ENCODE results near the gene MNAT1.
"Not testable (repeated sequence)": the region's sequence is repeated elsewhere in the genome, so short reads cannot be mapped to it uniquely, and the experiment has no call there.

Gene MNAT1

DNA sequence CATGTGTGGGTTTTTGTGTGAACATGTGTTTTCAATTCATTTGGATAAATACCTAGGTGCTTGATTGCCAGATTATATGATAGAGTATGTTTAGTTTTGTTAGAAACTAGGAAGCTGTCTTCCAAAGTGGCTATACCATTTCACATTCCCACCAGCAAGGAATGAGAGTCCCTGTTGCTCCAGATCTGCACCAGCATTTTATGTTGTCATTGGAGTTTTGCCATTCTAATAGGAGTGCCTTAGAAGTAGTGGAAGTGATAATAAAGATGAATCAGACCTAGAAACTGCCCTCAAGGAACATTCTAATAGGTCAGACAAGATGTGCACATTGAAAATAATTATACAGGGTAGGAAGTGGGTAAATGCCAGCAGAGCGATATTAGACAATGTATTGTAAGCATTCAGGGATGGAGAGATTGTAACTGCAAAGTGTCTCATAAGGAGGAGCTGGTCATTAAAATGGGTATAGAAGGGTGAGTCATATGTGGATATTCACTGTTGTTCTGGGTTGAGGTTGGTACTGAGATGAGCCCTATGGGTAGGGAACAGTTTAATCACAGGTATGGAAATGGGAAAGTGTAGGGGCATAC, 71.4 kb downstream of the MNAT1 start:
- no peak for DNase-seq (ENCODE audit: low read depth, low spot score)

DNA sequence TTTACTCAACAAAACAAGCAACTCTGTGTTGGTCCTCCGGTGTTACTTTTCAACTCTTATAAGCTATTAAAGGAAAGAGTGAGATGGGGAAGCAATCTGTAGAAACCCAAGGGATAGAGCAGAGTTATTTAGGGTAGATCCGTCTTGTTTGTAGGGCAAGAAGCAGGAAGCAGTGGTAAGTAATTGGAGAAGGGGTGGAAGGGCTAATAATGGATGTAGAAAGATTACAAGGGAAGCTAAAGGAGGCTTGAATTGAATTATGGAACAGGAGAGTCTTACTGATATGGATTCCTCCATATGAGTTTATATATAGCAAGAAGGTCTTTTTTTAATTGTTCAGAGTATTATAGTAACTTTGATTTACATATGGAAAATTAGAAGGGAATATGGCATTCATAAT, 72.7 kb downstream of the MNAT1 start:
- no peak for DNase-seq (ENCODE audit: low read depth, low spot score)

DNA sequence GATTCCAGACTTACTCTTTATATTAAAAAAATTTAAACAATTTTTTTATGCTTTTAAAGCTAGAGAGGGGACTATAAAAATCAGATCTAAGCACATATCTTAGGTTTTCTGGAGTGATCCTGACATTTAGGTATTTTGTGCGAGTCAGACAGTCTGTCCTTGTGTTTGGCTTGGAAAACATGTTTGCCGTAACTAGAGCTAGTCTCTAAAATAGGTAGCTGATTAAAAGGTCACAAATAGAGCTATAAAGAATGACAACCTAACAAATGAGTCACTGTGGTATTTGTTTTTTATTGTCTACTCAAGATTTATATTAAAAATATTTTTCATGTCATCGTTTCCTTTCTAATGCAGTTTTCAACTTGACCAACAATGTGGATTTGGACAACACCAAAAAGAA, 73.4 kb downstream of the MNAT1 start:
- no peak for DNase-seq (ENCODE audit: low read depth, low spot score)

DNA sequence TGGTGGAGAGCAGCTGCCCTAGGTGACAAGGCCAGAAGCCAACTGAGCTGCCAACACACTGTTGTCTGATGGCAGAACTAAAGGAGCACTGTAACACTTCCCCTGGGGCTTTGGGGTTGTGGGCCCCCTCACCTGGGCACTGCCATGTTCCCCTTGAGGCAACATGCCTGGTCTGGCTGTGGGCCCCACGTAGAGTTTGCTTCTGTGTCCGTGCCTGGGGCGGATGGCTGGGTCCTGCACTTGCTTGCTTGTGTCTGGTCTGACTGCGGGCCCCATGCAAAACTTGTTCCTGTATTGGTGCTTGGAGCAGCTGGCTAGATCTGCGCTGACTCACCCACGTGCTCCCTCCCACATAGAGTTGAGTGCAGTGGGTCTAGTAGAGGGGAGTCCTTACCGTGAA, 78.4 kb downstream of the MNAT1 start:
- DNase-seq (ENCODE audit: low read depth, low spot score), result no peak

DNA sequence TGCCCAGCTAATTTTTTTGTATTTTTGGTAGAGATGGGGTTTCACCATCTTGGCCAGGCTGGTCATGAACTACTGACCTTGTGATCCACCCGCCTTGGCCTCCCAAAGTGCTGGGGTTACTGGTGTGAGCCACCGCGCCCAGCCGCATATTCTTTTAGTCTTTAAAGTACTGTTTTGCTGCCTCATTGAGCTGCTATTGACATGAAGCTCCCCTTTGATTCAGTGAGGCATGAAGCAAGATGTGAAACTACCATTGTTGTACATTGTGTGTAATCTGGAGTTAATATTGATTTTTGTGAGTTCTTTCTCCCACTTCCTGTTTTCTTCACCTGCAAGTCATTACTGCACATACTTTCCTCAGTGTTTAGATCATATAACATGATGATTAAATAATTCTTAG, 80.8 kb downstream of the MNAT1 start:
- no peak for DNase-seq (ENCODE audit: low read depth, low spot score)

DNA sequence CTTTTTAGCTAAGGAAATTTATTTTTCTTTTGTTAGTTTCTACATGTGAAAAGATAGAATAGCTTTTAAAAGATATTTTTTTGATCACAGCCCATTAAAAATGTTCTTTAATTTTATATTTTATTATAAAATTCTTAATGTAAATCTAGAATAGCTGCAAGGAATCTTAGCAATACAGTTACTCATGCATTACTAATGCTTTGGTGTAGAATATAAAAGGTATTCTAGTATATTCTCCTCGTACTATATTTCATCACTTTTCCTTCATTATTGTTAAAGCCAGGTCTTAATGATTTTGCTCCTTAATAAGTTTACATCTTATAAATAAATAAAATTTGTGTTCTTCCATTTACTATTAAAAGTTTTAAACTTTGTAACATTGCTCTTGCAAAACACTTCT, 82.6 kb downstream of the MNAT1 start:
- DNase-seq (ENCODE audit: low read depth, low spot score), result no peak

DNA sequence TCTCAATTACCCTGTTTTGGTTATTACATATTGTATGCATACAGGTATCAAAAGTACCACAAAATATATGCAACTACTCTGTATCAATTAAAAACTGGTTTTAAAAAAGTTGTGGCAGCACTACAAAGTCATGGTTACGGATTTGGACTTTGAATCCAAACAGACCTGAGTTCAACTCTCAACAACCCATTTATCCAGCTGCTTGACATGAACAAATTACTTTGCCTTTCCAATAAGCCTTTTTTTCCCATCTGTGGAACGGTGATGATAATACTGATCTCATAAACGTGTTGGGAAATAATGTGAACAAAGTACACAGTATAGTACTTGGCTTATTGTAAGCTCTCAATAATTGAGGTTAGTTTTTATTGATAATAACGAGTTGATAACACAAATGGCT, 85.0 kb downstream of the MNAT1 start:
- no peak for DNase-seq (ENCODE audit: low read depth, low spot score)

DNA sequence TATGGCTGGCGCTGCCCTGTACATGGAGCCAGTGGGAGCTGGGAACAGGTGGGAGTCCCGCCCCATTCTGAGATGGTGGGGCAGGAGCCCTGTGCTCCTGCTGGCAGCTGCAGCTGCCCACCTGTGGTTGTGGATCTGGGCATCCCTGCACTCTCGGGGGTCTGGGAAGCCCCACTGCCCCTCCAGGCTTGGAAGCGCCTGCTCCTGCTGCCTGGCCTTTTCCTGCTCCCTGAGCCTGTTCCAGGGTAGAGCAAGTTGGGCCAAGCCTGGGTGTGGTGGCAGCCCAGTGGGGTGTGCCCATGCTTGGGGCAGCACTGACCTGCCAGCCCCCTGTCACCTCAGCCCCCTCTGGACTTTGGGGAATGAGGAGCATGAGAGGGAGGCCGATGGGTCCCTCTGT, 104.0 kb downstream of the MNAT1 start:
- DNase-seq (ENCODE audit: low read depth, low spot score), result no peak

DNA sequence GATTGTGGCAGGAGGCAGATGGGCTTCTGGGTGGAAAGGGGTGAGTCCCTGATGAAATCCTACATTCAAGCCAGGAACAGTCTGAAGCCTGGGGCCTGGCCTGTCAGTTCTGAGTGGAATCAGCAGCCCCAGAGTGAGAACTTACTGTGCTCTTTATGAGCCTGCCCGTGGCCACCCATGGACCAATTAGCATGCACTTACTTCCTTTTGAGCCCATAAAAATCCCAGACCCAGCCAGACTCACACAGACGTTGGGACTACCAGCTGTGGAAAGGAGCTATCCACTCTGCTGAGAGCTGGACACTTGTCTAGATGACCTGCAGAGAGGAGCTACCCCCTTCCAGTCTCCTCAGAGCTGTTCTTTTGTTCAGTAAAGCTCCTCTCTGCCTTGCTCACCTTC, 104.5 kb downstream of the MNAT1 start:
- DNase-seq (ENCODE audit: low read depth, low spot score), result no peak

DNA sequence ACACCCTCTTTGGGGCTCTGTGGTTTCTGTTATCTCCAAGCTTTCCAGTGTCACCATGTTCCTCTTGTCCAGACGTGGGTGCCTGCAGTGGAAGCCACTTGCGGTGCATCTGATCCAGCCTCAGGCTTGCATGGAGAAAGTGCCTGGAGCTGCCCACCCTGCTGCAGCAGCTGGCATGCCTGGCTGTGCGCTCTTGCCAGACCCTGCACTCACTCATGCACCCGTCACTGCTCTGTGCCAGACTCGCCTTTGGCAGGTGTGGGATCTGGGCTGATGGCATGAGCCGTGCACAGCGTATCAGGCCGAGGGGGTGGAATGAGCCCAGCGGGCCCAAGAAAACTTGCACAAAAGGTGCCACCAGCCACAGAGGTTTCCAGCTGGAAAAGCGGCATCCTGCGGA, 105.1 kb downstream of the MNAT1 start:
- no peak for DNase-seq (ENCODE audit: low read depth, low spot score)

DNA sequence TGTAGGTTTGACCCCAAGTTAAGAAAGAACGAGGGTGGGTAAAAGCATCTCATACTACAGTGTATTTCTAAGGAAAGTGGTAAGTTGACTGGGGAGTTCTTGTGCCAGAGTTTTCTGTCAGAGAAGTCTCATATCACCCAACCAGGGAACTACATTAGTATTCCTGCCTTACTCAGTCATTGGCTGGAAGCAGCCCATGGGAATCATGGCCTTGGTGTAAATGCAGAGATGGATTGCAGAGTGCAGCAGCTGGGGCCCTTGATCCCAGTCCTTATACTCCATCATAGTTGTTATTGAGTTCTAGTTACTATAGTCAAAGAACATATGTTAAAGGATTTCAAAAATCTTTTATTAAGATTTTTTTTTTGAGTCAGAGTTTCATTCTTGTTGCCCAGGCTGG, 105.8 kb downstream of the MNAT1 start:
- no peak for DNase-seq (ENCODE audit: low read depth, low spot score)

DNA sequence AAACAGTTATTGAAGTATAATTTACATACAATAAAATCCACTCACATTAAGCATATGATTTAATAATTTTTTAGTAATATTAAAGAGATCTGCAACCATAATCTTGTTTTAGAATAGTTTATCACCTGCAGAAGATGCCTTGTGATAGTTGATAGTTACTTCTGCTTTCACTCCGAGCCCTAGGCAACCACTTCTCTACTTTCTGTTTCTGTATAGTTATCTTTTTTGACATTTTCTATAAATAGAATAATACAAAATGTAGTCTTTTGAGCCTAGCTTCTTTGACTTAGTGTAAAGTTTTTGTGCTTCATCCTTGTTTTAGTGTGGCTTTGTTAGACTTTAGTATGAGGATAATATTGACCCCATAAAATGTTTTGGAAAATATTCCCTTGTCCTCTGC, 111.0 kb downstream of the MNAT1 start:
- DNase-seq (ENCODE audit: low read depth, low spot score), result no peak

DNA sequence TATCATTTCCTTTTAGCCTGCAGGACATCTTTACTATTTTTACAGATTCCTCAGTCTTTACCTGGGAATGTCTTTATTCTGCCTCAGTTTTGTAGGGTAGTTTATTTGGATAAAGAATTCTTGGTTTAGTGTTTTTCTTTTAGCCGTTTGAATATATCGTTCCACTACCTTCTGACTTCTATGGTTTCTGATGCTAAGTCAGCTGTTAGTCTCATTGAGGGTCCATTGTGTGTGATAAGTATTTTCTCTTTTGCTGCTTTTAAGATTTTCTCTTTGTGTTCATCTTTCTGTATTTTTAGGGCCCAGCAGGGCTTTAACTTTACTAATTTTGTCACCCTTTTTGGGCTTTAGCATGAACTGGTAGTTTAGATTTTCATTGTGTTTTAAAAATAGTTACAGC, 113.5 kb downstream of the MNAT1 start:
- no peak for DNase-seq (ENCODE audit: low read depth, low spot score)

DNA sequence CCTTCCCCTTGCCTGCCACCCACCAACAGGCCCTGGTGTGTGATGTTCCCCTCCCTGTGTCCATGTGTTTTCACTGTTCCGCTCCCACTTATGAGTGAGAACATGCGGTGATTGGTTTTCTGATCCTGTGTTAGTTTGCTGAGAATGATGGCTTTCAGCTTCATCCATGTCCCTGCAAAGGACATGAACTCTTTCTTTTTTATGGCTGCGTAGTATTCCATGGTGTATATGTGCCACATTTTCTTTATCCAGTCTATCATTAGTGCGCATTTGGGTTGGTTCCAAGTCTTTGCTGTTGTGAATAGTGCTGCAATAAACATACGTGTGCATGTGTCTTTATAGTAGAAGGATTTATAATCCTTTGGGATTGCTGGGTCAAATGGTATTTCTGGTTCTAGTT, 117.1 kb downstream of the MNAT1 start:
- DNase-seq (ENCODE audit: low read depth, low spot score), result not testable (repeated sequence)

DNA sequence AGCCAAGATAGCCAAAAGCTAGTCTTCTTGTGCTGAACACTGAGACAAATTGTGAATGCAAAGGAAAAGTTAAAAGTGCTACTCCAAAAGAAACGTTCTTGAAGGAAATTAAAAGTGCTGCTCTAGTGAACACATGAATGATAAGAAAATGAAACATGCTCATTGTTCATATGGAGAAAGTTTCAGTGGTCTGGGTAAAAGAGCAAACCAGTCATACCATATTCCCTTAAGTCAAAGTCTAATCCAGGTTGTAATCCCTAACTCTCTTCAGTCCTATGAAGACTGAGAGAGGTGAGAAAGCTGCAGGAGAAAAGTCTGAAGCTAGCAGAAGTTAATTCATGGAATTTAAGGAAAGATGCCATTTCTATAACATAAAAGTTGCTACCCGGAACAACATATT, 121.5 kb downstream of the MNAT1 start:
- DNase-seq (ENCODE audit: low read depth, low spot score), result no peak

DNA sequence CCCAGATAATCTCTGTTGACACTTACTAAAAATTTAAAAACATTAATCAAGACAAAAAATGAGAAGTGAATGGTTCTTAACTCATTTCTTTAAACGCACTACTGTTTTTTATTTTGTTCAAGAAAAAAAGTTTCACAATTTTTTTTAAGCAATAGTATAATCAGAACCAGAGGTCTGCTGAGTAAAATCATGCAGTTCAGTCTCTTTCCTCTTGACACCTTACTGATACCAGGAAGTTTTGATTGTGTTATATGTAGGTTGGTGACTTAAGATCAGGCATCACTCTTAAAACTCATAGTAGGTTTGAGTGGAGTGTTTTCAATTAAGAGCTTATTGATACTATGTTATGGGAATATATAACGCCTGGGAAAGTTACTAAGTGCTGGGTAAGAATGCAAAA, 125.0 kb downstream of the MNAT1 start:
- no peak for DNase-seq (ENCODE audit: low read depth, low spot score)

DNA sequence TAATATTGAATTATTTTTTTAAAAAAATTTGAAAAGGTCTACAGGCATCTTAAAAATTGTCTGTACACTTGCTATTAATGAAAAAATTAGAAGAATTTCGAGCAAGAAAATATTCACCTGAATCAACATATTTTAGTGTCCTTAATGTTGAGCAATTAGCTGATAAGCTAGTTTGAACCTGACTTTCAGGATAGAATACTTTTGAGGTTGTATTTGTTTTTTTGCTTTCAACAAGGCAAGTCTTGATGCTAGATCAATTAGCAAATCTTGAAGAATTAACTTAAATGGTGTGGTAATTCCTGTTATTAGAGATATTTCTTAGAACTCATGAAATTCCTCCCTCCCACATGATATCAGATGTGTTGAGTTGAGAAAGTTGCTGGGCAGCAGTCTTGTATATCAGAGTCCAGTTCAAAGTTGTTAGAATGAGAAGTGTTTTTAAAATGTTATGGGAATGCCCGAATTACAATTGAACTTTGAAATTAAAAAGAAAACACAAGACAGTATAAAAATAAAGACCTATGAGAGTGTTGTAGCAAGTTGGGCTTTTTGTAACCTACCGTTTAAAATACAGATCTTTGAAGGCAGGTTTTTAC, 127.1 kb downstream of the MNAT1 start:
- no peak for DNase-seq (ENCODE audit: low read depth, low spot score)

DNA sequence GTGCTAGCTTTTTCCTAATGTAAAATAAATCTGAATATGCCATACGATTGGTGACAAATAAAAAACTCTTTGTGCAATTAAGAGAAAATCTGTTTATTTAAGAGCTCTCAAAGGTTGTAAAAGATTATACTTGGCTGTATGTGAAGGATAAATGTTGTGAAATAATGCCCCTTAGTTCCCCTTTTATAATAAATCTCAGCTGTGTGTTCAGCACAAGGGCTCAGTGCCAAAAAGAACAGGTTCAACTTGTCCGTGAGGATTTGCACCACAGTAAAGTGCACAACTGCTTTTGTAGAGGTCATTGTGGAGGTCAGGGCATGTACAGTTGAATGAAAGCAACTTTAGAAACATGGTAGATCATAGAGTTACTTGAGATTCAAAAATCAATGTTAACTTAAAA, 127.7 kb downstream of the MNAT1 start:
- DNase-seq (ENCODE audit: low read depth, low spot score), result no peak

DNA sequence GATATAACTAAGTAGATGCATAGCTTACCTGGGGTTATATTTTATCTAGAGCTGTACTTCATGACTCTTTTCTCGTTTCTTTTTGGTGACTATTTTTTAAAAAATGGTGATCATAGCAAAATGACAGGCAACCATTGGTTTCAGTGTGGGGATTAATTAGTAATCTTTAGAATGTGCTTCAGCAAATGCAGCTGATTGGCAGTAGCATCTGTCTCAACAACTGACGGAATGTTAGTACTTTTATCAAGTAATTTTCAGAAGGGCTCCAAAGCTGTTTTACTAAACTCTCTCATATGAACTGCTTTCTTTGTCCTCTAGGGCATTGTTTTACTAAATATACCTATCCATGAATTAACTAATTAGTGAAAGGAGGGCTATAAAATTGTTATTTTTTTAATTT, 128.7 kb downstream of the MNAT1 start:
- no peak for DNase-seq (ENCODE audit: low read depth, low spot score)

DNA sequence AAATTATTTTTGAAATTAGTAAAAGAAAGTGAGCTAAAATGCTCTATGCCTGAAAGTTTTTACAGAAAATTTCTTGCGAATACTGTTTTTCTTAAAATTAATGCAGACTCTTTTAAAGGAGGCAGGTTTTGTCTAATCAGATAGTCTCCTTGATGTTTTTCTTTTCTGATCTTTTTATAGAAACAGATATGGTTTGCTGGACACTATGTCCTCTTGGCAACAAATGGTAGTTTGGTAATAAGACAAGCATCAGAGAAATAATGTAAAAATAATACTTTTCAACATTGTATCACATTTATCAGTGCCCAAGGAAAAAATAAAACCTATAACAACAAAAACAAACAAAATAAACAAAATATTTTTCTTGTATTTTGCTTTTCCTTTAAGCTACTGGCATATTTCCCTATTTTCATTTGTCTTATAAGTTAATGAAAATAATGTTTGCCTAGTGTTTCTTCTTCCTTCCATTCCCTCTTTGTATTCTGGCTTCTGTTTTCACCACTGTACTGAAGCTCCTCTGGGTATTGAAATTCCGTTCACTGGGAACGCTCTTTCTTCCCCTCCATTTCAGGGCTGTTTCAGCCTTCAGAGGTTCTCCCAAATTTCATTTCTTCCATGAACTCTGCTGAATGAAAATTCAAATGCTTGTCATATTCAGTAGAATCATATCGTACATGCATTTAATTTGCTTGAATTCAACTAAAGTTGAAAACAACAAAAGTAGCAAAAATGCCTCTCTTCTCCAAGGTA, 131.0 kb downstream of the MNAT1 start:
- DNase-seq (ENCODE audit: low read depth, low spot score), result no peak

DNA sequence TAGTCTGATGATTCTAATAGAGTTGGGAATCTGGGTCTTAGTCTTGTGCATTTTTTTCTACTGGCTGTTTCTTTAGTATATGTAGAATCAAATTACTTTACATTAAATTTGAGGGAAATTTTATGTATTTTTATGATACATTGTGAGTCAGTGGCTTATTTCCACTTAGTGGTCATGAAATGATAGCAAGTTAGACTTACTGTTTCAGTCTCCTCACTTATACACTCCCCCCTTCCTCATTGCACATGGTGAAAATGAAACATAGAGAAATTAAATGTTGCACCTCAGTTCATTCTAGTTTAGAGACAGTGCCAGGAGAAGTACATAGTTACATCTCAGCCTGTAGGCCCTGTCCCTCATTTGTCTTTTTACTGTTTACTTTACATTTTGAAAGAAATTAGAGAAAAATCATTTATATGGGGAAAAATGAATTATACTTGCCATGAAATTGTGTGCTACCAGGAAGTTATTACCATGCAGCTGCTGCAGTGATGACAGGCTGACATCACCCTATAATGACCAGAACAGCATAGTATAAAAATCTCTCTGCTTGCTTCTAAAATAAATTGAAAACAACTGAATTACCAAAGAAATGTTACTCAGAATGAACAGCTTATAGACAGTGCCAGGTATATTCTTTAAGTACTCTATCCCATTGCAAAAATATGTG, 133.1 kb downstream of the MNAT1 start:
- DNase-seq (ENCODE audit: low read depth, low spot score), result no peak

DNA sequence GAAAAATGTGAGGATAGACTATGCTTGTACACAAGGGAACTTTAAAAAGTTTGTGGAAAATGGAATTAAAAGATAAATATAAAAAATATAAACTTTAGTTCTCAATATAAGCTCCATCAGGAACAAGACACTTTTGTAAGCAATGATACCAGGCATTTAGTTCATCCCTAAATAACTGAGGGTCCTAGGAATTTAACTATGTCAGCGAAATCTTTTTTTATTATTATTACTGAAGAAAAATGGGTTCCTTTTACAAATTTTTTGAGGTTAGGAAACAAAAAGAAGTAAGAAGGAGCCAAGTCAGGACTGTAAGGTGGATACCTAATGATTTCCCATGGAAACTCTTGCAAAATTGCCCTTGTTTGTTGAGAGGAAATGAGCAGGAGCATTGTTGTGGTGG, 143.6 kb downstream of the MNAT1 start:
- no peak for DNase-seq (ENCODE audit: low read depth, low spot score)

DNA sequence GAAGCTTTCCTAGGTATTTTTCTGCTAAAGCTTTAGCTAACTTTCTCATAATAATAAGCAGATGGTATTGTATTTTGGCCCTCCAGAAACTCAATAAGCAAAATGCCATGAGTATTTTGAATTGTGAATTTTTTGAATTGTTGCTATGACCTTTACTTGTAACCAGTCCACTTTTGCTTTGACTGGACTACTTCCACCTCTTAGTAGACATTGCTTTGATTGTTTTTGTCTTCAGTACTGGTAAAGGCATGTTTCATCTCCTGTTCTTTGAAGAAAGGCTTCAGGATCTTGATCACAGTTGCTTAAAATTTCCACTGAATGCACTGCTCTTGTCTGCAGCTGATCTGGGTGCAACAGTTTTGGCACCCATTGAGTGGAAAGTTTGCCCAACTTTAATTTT, 144.0 kb downstream of the MNAT1 start:
- DNase-seq (ENCODE audit: low read depth, low spot score), result no peak

All from iPS DF 19.7 (cell line).